IMR-90 (cell line): ENCODE results near the gene HSPA9. TPM values are rescaled to one million over a fixed set of nuclear protein-coding genes. Genes with fewer than 3 reads are reported as not detected.

Experiments
- MAZ ChIP-seq: IDR thresholded peaks from 2 replicates; pipeline ENCODE4 v1.6.1; 2012; ENCODE audit warnings: low read depth, mild to moderate bottlenecking, low read length, improper control_type of control experiment, moderate library complexity, borderline replicate concordance
- NFE2L2 ChIP-seq: fragments of 150-350 bp; IDR thresholded peaks from 2 replicates; pipeline ENCODE4 v1.6.1; 2016; ENCODE audit warnings: low read depth, mild to moderate bottlenecking, low read length
- RFX5 ChIP-seq: IDR thresholded peaks from 2 replicates; pipeline ENCODE4 v1.8.0; 2012; ENCODE audit warnings: low read depth, mild to moderate bottlenecking, low read length, moderate library complexity
- polyA plus RNA-seq, 3 experiments: library from polyadenylated mRNA; depleted of rRNA; stranded (reverse); fragments of >200 nt; gene quantifications; 2 replicates each; pipeline ENCODE4 v1.2.3, GENCODE V29; 2012; ENCODE audit warnings: low replicate concordance in 1 of 3
- total RNA-seq: library from RNA; depleted of rRNA; stranded (reverse); fragments of >200 nt; gene quantifications from 2 replicates; pipeline ENCODE4 v1.2.3, GENCODE V29; 2012

HSPA9 gene
- total and polyA plus RNA-seq, 2 of the 4 experiments (the other 2 are of a cell fraction) = 157 to 472 TPM

DNA sequence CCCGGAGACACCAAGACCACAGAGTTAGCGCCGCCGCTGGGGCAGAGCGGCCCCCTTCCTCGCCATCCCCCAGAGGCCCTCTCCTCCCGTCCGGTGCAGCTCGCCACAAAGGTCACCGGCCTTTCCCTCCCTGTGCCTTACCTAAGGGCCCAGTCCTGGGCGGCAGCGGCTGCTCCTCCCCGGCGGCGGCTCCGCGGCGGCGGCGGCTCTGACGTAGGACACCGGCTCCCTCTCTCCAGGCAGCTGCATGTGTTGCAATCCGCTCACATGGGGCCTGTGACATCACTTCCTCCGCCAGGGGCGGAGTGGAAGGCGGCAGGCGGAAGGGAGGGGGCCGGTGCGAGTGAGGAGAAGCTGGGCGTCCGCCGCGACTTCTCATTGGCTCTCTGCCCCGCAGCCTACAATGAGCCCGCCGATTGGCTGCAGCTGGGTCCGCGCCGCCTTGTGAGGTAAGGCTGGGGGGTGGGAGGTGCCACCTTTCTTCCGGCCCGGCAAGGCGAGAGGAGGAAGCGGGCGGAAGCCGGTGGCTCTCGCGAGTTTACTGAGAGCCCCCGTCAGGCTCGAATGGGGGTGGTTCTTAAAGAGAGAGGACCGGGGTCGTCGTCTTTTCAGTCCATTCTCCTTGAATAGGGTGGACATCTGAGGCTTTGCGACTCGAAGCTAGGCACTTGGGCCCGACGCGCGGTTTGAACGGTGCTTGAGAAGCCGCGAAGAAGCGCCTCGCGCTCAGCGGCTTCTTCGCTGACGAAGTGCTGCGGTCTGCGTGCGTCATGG, 32.1 kb downstream of the HSPA9 start, which contains the start of gene ETF1 (continued):
- TF ChIP-seq NFE2L2 = 0 out of 2 replicates have a peak, but pooled peaks have one; percentile 6
- 0 out of 2 replicates have a peak, but pooled peaks have one; percentile 35 for TF ChIP-seq RFX5
- peak; percentile 100 for TF ChIP-seq MAZ
